NAMALWA (cell line): ENCODE data around the gene SLC34A1.
"Not testable (repeated sequence)": the region's sequence is repeated elsewhere in the genome, so short reads cannot be mapped to it uniquely, and the experiment has no call there.

Source experiments
- DNase-seq: peaks from one replicate; pipeline ENCODE4 v3.0.0-alpha.2; 2015; ENCODE audit warnings: low spot score

SLC34A1 gene

DNA sequence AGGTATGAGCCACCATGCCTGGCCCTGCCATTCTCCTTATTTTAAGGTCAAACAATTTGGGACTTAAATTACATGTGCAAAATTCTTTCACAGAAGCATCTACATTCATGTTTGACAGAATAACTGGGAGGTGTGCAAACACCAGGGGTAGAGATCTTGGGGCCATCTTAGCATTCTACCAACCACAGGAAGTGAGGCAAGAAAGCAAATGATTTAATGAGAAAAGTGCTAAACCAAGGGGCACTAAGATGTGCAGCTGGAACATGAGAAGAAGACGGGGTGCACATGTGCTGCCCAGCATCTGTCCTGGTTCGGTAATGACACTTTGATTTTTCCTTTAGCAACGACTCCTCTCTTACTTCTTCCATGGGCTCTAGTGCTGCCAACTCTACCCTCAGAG is 26.3 kb downstream of the SLC34A1 start:
- no peak for DNase-seq

DNA sequence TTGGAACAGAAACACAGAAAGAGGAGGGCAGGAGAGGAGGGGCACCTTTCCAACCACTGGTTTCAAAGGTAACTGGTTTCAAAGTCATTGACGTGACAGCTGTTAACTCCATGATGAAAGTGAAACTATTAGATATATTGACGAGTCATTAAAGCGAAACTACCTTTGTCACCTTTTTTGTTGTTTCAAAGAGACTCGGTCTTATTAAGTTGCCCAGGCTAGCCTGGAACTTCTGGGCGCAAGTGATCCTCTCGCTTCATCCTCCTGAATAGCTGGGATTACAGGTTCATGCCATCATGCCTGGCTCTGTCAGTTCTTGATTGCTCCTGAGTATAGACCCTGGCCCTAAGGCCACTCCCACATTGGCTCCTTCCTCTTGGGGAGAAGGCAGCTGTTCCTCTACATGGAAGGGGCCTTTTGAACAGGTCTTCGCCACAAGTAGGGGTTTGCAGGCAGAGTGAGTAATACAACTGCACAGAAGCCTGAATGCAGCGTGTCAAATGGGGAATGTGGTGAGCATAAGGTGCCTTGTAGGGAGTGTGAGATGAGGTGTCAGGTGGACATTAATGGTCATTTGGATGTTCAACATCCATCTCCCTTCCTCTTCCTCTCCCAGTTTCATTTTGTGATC is 28.5 kb downstream of the SLC34A1 start:
- DNase-seq: peak; percentile 47

DNA sequence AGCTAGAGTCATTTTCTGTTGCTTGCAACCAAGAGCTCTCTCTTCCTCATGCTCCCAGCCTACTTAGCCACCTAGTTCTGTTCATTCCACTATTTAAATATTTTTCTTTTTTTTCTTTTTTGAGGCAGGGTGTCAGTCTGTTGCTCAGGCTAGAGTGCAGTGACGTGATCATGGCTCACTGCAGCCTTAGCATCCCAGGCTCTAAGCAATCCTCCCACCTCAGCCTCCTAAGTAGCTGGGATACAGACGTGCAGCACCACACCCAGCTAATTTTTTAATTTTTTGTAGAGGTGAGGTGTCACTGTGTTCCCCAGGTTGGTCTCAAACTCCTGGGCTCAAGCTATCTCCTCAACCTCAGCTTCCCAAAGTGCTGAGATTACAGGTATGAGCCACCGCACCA is 30.2 kb downstream of the SLC34A1 start:
- DNase-seq: no peak

DNA sequence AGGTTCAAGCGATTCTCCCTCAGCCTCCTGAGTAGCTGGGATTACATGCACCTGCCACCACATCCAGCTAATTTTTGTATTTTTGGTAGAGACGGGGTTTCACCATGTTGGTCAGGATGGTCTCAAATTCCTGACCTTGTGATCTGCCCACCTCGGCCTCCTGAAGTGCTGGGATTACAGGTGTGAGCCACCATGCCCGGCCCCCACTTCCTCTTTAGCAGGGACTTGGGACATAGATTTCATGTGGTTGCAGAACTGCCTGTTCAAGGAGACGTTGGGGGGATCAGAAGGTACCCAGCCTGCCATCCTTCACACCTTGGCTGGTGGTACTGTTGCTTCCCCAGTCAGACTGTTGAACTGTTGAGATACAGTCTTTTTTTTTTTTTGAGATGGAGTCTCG is 32.8 kb downstream of the SLC34A1 start:
- not testable (repeated sequence) for DNase-seq

DNA sequence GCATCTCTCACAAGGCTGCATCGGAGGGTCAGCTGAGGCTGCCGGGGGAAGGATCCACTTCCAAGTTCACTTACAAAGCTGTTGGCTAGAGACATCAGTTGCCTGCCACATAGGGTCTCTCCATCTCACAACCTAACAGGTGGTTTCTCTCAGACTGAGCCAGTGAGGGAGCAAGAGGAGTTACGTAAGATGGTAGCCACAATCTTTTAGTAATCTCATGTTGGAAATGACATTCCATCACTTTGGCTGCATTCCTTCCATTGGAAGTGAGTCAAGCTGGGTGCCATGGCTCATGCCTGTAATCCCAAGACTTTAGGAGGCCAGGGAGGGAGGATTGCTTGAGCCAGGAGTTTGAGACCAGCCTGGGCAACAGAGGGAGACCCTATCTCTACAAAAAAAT is 34.8 kb downstream of the SLC34A1 start:
- no peak for DNase-seq

DNA sequence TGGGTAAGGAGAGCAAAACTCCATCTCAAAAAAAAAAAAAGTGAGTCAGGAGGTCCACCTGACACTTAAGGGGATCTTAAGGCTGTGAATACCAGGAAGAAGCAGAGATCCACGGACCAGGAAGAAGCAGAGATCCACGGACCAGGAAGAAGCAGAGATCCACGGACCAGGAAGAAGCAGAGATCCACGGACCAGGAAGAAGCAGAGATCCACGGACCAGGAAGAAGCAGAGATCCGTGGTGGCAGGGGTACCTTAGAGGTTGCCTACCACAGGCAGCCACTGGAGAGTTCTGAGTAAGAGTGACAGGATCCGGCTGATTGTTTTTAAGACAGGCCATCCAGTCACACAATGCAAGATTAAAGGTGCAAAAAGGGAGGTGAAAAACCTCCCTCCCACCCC is 36.2 kb downstream of the SLC34A1 start:
- DNase-seq: not testable (repeated sequence)

DNA sequence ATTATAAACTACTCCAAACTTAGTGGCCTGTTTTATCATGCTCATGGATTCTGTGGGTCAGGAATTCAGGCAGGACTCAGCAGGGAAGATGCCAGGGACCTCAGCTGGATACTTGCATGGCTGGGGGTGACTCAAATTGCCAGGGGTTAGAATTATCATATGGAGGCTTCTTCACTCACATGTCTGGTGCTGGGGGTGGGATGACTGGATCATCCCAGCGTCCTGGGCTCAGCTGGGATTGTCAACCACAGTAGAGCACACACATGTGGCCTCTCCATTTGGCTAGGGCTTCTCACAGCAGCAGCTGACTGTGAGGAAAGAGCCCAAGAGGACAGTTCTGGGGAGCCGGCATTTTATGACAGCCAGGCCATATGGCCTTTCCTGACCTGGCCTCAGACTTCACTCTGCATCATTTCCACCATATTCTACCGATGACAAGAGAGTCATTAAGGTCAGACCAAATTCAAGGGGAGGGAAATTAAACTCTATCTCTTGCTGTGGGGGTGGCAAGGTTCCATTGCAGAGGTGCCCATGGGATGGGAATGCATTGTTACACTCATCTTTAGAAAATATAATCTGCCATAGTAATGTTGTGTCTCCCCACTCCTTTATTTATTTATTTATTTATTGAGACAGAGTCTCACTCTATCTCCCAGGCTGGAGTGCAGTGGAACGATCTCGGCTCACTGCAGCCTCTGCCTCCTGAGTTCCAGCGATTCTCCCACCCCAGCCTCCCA is 37.0 kb downstream of the SLC34A1 start:
- no peak for DNase-seq

DNA sequence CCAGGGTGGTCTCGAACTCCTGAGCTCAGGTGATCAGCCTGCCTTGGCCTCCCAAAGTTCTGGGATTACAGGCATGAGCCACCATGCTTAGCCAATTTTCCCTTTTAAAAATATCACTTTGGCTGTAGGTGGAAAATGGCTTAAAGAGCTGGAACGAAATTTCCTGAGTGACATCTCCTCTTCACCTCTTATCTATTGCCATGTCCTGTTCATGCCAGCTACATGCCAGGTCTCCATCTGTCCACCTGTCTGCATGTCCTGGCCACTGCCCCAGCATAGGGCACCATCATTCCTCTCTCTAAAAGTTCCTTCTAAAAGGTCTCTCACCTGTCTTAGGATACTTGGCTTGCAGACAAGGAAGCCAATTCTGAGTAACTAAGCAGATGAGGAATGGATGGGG is 39.4 kb downstream of the SLC34A1 start:
- DNase-seq: no peak

DNA sequence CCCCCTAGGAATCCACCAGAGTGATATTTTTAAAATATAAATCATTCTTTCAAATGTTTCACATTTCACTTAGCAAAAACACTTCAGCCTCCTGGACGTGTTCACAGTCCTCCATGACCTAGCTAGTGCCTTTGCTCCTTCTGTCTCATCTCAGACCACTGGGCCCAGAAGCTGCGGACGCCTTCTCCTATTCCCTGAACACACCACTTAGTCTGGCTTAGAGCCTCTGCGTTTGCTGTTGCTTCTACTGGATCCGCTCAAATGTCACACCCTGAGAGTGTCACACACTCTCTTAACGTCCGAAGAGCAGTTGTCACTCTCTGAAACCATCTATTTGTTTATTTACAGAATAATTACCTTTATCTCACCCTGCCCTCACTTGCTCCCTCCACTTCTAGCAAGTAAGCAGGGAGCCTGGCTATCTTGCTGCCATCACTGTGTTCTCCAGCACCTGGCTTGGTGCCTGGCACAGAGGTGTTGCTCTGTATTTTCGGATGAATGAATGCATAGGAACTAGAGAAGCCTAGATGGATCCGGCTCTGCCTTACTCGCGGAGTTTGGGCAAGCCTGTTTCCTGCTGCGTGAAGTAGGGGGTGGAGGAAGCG is 41.1 kb downstream of the SLC34A1 start:
- no peak for DNase-seq

DNA sequence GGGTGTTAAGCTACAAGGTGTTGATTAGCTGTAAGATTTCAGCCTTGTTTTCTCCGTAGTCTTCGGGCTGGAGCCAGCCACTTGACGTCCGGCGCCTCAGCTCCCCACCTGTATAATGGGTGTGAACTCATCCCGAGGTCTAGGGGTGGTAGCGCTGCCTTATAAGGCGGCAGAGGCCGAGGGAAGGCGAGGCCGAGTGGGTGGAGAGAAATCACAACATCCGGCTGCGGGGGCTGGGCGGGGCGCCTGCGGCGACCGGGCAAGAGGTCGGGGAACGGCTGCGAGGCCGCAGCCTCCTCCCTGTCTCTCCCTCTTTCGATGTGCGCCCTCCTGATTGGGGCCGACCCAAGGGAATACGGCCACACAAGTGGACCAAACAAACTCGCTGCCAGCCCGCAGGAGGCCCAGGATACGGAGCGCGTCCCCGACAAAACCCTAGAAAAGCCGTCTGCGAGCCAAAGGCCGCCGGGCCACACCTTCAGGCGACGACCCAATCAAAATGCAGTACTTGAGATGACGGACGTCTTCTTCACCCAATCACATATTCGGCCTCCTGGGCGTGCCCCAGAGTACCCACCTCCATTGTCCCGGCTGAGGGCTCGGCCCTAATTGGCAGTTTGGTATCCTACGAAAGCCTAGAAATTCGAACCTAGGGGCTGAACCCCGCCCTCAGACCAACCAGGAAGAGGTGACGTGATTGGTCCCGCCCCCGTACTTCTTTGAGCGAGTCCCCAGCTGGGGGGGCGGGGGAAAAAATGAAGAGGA is 41.7 kb downstream of the SLC34A1 start:
- DNase-seq: peak; percentile 100

DNA sequence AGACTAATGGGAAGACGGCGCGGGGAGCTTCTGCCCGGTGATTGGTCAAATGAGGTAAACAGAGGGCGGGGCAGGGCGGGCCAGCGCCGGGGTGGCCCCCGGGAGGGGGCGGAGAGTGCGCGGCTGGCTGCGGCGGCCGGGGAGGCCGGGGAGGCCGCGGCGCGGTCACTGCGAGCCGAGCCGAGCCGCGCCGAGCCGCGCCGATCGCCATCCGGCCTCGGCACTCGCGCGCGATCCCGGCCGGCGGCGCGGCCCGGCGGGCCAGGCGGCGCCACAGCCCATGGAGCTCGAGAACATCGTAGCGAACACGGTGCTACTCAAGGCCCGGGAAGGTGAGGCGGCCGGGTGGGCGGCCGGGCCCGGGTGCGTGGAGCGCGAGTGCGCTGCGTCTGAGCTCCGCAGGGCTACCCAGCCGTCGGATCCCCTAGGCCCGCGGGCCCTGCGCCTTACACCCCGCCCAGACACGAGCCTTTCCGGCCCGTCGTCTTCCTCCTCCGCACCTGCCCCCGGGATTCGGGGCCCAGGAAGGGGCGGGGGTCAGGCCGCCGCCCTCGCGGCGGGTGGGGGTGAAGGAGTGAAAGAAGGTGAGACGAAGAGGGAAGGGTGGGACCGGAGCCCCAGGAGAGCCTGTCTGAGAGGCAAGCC is 42.5 kb downstream of the SLC34A1 start, which contains the start of gene GRK6:
TSS of gene GRK6 (plus strand) at position 111 of the 645 bp plus-strand sequence. CDS start at position 281, 170 bp downstream.
- peak; percentile 68 for DNase-seq

DNA sequence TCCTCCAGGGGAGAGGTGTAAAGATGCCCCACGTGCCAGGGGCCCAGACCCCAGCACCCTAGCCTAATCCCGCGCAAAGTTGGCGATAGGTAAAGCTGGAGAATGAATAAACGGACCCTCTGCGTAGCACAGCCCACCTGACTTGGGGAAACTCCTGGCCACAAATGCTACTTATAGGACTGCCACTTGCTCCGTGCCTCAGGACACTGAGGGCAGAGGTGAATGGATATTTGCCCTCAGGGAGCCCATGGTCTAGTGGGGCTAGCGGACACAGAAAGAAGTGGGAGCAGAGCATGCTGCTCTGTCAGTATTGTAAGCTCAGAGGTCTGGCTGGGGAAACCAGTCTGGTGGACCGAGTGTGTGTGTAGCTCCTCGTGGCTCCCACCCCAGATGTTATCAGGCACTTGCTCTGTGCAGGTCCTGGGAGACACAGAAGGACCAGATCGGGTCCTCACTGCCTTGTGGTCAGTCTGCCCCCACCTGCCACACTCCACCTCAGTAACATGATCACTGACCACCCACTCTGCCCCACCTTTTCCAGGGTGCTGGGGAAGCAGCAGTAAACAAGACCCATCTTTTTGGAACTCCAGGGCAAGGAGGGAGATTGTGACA is 43.1 kb downstream of the SLC34A1 start:
- DNase-seq: no peak

DNA sequence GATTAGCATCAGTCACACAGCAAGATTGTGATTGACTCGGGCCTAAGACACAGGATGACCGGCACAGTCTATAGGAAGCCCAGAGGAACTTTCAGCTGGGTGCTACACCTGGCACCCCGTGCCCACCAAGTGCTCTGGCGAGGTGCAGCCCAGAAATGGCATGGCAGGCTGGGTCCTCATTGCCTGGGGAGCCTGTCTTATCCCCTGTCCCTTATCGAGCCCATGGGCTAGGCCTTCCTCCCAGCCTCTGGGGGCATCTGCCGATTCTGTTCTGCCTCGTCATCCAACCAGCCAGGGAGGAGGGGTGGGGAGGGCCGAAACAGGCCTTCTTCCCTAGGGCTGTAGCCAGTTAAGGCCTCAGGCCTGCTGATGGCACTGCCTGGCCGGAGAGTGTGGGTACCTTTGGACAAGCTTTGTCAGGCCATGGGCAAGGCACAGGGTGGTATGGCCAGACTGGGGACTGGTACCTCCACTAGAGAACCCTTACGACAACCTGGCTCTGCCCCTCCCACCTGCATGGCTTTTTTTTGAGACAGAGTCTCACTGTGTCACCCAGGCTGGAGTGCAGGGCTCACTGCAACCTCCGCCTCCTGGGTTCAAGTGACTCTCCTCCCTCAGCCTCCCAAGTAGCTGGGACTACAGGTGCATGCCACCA is 43.8 kb downstream of the SLC34A1 start:
- DNase-seq: no peak

DNA sequence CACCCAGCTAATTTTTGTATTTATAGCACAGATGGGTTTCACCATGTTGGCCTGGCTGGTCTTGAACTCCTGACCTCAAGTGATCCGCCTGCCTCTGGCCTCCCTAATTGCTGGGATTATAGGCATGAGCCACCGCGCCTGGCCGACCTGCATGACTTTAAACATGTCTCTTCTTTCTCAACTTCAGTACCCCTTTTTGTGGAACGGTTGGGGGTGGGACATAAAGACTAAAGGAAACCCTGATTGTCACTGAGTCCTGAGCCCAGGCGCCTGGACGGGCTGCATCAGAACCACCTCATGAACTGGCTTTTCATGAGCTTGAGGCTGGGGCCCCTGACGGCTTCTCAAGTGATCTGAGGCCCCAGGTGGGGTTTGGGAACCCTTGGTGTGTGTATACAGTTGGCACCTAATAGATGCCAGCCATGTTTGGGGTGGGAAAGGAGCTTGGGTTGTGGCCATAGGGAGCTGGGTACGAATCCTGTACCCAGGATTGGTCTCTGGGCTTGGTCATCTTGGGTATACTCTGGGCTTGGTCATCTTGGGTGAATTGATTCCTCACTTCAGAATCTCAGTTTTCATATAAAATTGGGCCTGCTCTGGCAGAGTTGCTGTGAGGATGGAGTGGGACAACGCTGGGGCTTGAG is 44.5 kb downstream of the SLC34A1 start:
- no peak for DNase-seq

DNA sequence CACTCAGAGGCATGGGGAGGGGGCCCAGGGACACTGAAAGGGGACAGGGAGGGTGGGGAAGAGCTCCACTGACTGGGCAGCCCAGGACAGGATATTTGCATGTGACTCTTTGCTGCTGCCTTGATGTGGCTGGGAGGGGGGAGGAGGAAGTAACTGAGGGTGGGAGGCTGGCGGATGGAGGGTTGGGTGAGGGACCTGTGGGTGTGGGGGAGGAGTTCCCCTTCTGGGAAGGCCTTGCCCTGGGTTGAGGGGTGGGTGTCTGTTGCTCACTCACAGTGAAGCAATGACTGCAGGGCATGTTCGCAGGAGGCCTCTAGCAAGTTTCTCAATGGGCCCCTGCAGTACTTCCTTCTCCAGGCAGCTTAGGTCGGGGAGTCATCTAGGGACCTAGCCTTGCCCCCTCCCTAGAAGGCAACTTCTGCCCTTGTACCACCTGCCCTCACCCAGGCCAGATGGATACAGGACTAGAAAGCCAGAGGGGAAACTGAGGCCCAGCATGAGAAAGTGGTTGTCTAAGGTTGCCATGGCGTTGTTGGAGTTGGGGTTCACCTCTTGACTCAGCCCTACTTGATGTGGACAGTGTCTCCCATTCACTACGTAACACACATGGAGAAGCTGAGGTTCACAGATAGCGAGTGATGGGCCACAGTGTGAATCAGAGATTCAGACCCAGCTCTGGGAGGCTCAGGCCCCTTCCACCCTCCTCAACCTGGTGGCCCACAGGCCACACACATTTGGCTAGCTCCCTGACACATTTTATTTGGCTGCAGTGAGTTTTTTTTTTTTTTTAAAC is 45.2 kb downstream of the SLC34A1 start:
- DNase-seq: peak; percentile 74

DNA sequence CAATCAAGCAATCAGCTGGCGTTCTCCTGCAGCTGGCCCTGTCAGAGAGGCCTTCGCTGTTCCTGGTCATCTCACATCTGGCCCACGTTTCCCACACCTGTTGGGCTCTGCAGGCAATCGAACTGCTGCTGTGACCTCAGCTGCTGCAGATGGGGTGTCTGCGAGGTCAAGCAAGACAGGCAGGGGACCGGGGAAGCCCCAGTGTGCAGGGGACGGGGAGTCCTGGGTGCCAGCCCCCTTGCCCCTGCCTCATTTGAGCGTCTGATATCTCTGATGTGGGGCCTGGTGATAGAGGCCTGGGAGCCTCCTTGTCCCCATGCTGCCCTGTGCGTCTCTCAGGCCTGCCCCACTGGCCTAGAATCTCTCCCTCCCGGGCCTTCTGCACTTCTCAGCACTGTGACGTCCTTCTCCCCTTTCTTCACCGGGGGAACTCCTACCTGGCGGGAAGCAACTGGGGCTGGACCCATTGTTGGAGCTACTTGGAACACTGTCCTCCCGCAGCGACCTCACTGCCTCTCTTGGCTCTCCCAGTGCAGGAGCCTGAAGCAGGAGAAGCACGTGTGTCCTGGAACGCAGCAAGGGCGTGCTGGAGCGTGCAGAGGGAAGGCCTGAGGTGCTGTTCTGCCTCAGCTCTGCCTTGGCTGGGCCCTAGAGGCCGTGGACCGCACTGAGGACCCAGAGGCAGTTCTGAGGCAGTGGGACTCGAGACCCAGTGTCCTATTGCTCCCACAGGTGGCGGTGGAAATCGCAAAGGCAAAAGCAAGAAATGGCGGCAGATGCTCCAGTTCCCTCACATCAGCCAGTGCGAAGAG is 46.1 kb downstream of the SLC34A1 start:
- DNase-seq: peak; percentile 81

DNA sequence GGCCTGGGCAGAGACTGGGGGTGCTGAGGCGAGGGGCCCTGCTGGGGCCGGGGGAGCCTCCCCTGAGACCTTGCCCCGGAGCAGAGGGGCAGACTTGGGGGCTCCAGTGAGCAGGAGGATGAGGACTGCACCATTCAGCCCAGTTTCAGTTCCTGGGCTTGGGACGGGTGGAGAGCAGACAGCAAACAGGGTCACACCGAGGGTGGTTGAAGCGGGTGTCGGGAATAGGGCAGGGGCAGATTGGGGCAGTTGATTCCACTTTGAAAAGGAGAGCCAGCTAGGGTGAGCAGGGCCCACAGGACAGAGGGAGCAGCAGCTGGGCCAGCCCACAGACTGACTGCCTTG is 46.7 kb downstream of the SLC34A1 start:
- DNase-seq: peak; percentile 56

DNA sequence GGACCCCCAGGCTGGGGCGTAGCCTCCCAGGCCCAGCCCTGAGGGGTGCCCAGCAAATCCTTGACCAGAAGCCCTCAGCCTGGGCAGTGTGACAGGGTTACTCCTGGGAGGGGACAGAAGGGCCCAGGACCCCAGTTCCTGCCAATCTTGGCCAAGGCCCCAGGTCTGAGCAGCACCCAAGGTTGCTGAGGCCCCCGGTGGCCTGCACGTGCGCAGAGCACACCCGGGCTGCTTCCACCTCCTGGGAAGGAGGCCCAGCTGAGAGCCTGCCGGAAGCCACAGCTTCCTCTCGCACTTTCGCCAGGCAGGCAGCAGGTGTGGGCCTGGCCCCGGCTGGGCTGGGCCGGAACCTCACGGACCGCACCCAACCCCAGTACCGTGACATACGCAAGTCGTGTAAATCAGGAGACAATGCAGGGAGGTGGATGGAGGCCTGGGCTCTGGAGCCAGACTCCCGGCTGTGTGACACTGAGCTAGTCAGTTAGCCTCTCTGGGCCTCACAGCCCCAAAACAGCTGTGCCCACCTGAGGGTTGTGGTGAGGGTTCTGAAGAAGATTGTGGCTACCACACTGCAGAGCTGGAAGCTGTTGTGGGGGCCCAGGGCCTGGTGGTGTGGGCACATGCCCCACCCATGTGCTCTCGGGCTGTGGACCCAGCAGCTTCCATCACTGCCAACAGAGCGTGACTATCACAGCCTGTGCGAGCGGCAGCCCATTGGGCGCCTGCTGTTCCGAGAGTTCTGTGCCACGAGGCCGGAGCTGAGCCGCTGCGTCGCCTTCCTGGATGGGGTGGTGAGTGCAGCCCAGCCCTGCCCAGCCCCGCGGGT is 47.3 kb downstream of the SLC34A1 start:
- DNase-seq: peak; percentile 91
